Mucosa of descending colon (tissue), 3 donors: ENCODE results near the gene MAP3K21. TPM values are rescaled to one million over a fixed set of nuclear protein-coding genes. Genes with fewer than 3 reads are reported as not detected.

Experiments used
- ATAC-seq: fragments of 200-7000 bp; cut with Tn5 transposase; one replicate; pipeline ENCODE4 v1.9.1; 2020; ENCODE audit warnings: mild to moderate bottlenecking, moderate library complexity
- DNase-seq, 3 donors: peaks; one replicate each; pipeline ENCODE4 v3.0.0-alpha.2; 2020
- H3K36me3 ChIP-seq: fragments of 200-600 bp; one replicate; pipeline ENCODE4 v1.8.0; 2021; ENCODE audit warnings: low read depth, mild to moderate bottlenecking
- H3K4me1 ChIP-seq: fragments of 200-600 bp; one replicate; pipeline ENCODE4 v1.8.0; 2021; ENCODE audit warnings: low read depth, mild to moderate bottlenecking
- H3K4me3 ChIP-seq: fragments of 200-600 bp; one replicate; pipeline ENCODE4 v1.8.0; 2021; ENCODE audit warnings: mild to moderate bottlenecking
- H3K9me3 ChIP-seq: fragments of 200-600 bp; one replicate; pipeline ENCODE4 v1.8.0; 2021; ENCODE audit warnings: mild to moderate bottlenecking
- CTCF ChIP-seq: fragments of 200-600 bp; IDR thresholded peaks from one replicate; pipeline ENCODE4 v1.8.0; 2022; ENCODE audit warnings: antibody characterized with exemption, mild to moderate bottlenecking
- intact Hi-C, 2 donors: fragments of 100-400 bp; cut with DNase I in 1 of 2; cut with micrococcal nuclease in 1 of 2; formaldehyde crosslinking; loops; one replicate each; pipeline versions ENCODE4 v1.11.0 to v1.11.1; 2022; cut with DNase I, micrococcal nuclease
- total RNA-seq, 3 donors: library from RNA; stranded (reverse); fragmentation: NEBNext Ultra II Directional in 2 of 3; extraction: Animal tissue kit (Norgen Biotek cat#: 25700) in 2 of 3; gene quantifications; one replicate each; pipeline versions ENCODE4 v1.2.1 to v1.2.4, GENCODE V29; 2021 to 2023
- donor health status: DM: no; HTN: no; CAD: no; lungs with moderate emphysema.
- donor health status: DM: no; HTN: no; CAD: no.
- donor health status: DM: no; HTN: yes; CAD: no.

Gene MAP3K21
- total RNA-seq, 3 donors from 2014 or later: 8.3 to 21.1 (median 12.6) TPM

GRCh38 chr1:233289676-233290075 lies 37.8 kb upstream of the MAP3K21 start:
- ATAC-seq: peak; percentile 36
- intact Hi-C loops: no loop called here
- Histone ChIP-seq H3K36me3 (no peaks in the 10 kb centered on the region), H3K9me3 (no peaks in the 10 kb centered on the region), H3K4me3 (no peak overlapping the region), H3K4me1 (peaks cover 5% of the 10 kb centered on the region)
- no peak for TF ChIP-seq CTCF
- peak in 1 of 3 donors; percentile 54 for DNase-seq

GRCh38 chr1:233290396-233291034 lies 37.0 kb upstream of the MAP3K21 start:
- no peaks in the 10 kb centered on the region for H3K36me3 ChIP-seq
- ATAC-seq: no peak
- intact Hi-C loops: no loop called here

GRCh38 chr1:233293556-233294446 lies 33.7 kb upstream of the MAP3K21 start:
- Histone ChIP-seq H3K36me3 (no peaks in the 10 kb centered on the region), H3K9me3 (no peaks in the 10 kb centered on the region), H3K4me1 (peaks cover 9% of the 10 kb centered on the region), H3K4me3 (no peak overlapping the region)
- DNase-seq (no peak), ATAC-seq (no peak)
- intact Hi-C loops: no loop called here
- no peak for TF ChIP-seq CTCF

More at GRCh38 chr1:233290396-233291034, 37.0 kb upstream of the MAP3K21 start:
- Histone ChIP-seq H3K4me3 (no peak overlapping the region), H3K4me1 (peaks cover 9% of the 10 kb centered on the region), H3K9me3 (no peaks in the 10 kb centered on the region)
- no peak for DNase-seq
- no peak for TF ChIP-seq CTCF

GRCh38 chr1:233294913-233295236 lies 32.6 kb upstream of the MAP3K21 start:
- Histone ChIP-seq H3K36me3 (no peaks in the 10 kb centered on the region), H3K4me1 (peaks cover 6% of the 10 kb centered on the region), H3K4me3 (no peak overlapping the region), H3K9me3 (no peaks in the 10 kb centered on the region)
- intact Hi-C loops: no loop called here
- TF ChIP-seq CTCF: no peak
- peak; percentile 64 for ATAC-seq
- DNase-seq: peak in 1 of 3 donors; percentile 16

DNA sequence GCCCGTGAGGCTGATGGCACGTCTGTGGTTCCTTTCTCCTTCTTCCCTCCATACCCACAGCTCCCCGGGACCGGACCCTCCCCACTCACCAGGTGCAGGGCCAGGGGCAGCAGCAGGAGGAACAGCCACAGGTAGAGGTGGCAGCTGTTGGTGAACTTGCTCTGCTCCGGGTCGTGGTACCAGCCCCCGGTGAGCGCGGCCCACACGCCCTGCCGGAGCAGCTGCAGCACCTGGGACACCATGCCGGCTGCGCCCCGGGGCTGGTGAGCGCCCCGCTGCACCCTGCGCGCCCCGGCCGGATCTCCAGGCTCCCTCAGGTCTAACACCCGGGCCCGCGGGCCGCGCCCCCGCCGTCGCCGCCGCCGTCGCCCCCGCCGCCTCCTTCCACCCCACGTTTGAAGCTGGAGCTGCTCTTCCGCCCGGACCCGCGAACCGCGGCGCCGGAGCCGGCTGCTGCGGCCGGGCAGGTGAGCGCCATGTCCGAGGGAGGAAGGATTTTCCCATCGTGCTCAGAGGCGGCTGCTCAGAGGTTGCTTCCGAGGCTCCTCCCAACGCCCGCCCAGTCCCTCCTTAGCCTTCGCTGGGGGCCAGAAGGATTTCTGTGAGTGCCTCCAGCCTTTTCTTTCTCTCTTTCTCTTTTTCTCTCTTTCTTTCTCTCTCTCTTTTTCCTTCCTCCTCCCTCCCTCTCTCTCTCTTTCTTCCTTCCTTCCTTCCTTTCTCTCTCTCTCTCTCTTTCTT lies 32.1 kb upstream of the MAP3K21 start, which contains the start of gene PCNX2:
Gene PCNX2 (minus strand): TSS at position 489 of the 738 bp plus-strand sequence. CDS start 247 bp downstream, at position 242.
- DNase-seq: peak; percentile 72 to 82 (median 75)
- peak within 1 kb of the TSS; percentile 25 for H3K4me3 ChIP-seq
- ATAC-seq: peak; percentile 97
- no peaks in the 10 kb centered on the region for H3K9me3 ChIP-seq
- no peak for TF ChIP-seq CTCF
- intact Hi-C loops: no loop called here
- peaks cover 6% of the 10 kb centered on the region for H3K4me1 ChIP-seq
- H3K36me3 ChIP-seq: no peaks in the 10 kb centered on the region
